HG02623 (cell line): ENCODE results near the gene HIF1A.
"Not testable (repeated sequence)": the region's sequence is repeated elsewhere in the genome, so short reads cannot be mapped to it uniquely, and the experiment has no call there.

Source experiments
- ATAC-seq: cut with Tn5 transposase; IDR thresholded peaks from one replicate; pipeline ENCODE4 v1.9.1; 2021; ENCODE audit warnings: moderate library complexity; ENCODE audit not compliant: unreplicated experiment

HIF1A gene

GRCh38 chr14:61744238-61744637 is 48.9 kb downstream of the HIF1A start:
- no peak for ATAC-seq

GRCh38 chr14:61746346-61746745 is 51.0 kb downstream of the HIF1A start:
- ATAC-seq, result not testable (repeated sequence)

- ATAC-seq, result no peak
These were observed 51.6 kb downstream of the HIF1A start for GRCh38 chr14:61746881-61747280.

GRCh38 chr14:61747342-61747741 is 52.0 kb downstream of the HIF1A start:
- ATAC-seq, result no peak

GRCh38 chr14:61749264-61749663 is 54.0 kb downstream of the HIF1A start:
- no peak for ATAC-seq

GRCh38 chr14:61749867-61750266 is 54.6 kb downstream of the HIF1A start:
- no peak for ATAC-seq

- ATAC-seq, result peak; percentile 92
These were observed 55.6 kb downstream of the HIF1A start for GRCh38 chr14:61750708-61751474.

GRCh38 chr14:61751475-61751989 is 56.2 kb downstream of the HIF1A start:
- ATAC-seq, result no peak

- ATAC-seq, result no peak
These were observed 57.3 kb downstream of the HIF1A start for GRCh38 chr14:61752626-61753025.

GRCh38 chr14:61753631-61754030 is 58.3 kb downstream of the HIF1A start:
- ATAC-seq, result no peak

GRCh38 chr14:61754627-61755381 is 59.5 kb downstream of the HIF1A start:
- no peak for ATAC-seq

GRCh38 chr14:61755382-61755742 is 60.0 kb downstream of the HIF1A start:
- ATAC-seq, result not testable (repeated sequence)

GRCh38 chr14:61756135-61756534 is 60.8 kb downstream of the HIF1A start:
- ATAC-seq, result no peak

- ATAC-seq, result no peak
These were observed 64.6 kb downstream of the HIF1A start for GRCh38 chr14:61759878-61760277.

- ATAC-seq, result no peak
These were observed 66.2 kb downstream of the HIF1A start for GRCh38 chr14:61761557-61761956.

- ATAC-seq, result peak; percentile 99
These were observed 66.9 kb downstream of the HIF1A start, which contains the start of gene SNAPC1 for GRCh38 chr14:61761959-61762786. Gene SNAPC1 (plus strand): TSS chr14:61762420. CDS start chr14:61762461, 41 bp downstream.

GRCh38 chr14:61764342-61765122 is 69.2 kb downstream of the HIF1A start:
- ATAC-seq, result no peak

GRCh38 chr14:61765225-61765943 is 70.1 kb downstream of the HIF1A start:
- ATAC-seq, result no peak

GRCh38 chr14:61766151-61766550 is 70.8 kb downstream of the HIF1A start:
- no peak for ATAC-seq

GRCh38 chr14:61768240-61768639 is 72.9 kb downstream of the HIF1A start:
- ATAC-seq, result no peak
